ENCODE results near the gene MASP2. TPM values are rescaled to one million over a fixed set of nuclear protein-coding genes. Genes with fewer than 3 reads are reported as not detected.
A peak's percentile ranks its signal among the peaks of the same experiment; 100 is the strongest.

The MASP2 gene
- total and polyA plus RNA-seq, 11 donors: not detected

GRCh38 chr1:11059155-11059967 is 12.3 kb upstream of the MASP2 start:
- TF ChIP-seq POLR2A (IDR thresholded peaks at IDR 0.05) (no peak), CTCF (IDR thresholded peaks at IDR 0.05) (no peak)
- Histone ChIP-seq H3K4me1 (peaks cover 0 to 29% (median 16%) of the 10 kb centered on the region in 12 donors), H3K27me3 (no peaks in the 10 kb centered on the region), H3K27ac (peak overlapping the region in 9 of 12 donors; percentile 9 to 77 (median 64)), H3K36me3 (peaks cover 0 to 47% (median 31%) of the 10 kb centered on the region in 9 donors), H3K4me3 (peak overlapping the region; percentile 71 to 99 (median 94)), H3K9me3 (no peaks in the 10 kb centered on the region)
- DNase-seq (no peak), ATAC-seq (no peak)
- intact Hi-C loops (cut with DNase I): no loop called here
- 3 to 12% (median 4%) methylated on average over 11 to 72 of the region's 72 CpGs for WGBS, 4 donors

- ATAC-seq: no peak
- peak overlapping the region in 10 of 12 donors; percentile 71 to 99 (median 95) for H3K4me3 ChIP-seq
- H3K27me3 ChIP-seq: no peaks in the 10 kb centered on the region
- 65 to 71% (median 66%) methylated on average over 21 to 28 of the region's 28 CpGs for WGBS, 4 donors
- intact Hi-C loops (cut with DNase I): no loop called here
- peak overlapping the region in 2 of 12 donors; percentile 64 to 77 for H3K27ac ChIP-seq
- peaks cover 0 to 44% (median 30%) of the 10 kb centered on the region in 9 donors for H3K36me3 ChIP-seq
- TF ChIP-seq CTCF (IDR thresholded peaks at IDR 0.05): no peak
- no peak for TF ChIP-seq POLR2A (IDR thresholded peaks at IDR 0.05)
- no peak for DNase-seq
- H3K4me1 ChIP-seq: peaks cover 0 to 29% (median 16%) of the 10 kb centered on the region in 12 donors
- H3K9me3 ChIP-seq: no peaks in the 10 kb centered on the region
Measured at GRCh38 chr1:11058595-11059154, 11.6 kb upstream of the MASP2 start.

- peaks cover 0 to 39% (median 26%) of the 10 kb centered on the region in 9 donors for H3K36me3 ChIP-seq
- intact Hi-C loops (cut with DNase I): no loop called here
- ATAC-seq (no peak), DNase-seq (no peak)
- TF ChIP-seq CTCF (IDR thresholded peaks at IDR 0.05) (no peak), POLR2A (IDR thresholded peaks at IDR 0.05) (no peak)
- no peak overlapping the region for H3K4me3 ChIP-seq
- 96 to 97% (median 97%) methylated on average over 9 to 14 of the region's 14 CpGs for WGBS, 4 donors
- no peak overlapping the region for H3K27ac ChIP-seq
- no peaks in the 10 kb centered on the region for H3K9me3 ChIP-seq
- H3K27me3 ChIP-seq: no peaks in the 10 kb centered on the region
- H3K4me1 ChIP-seq: peaks cover 0 to 29% (median 16%) of the 10 kb centered on the region in 12 donors
Measured at GRCh38 chr1:11058026-11058425, 11.0 kb upstream of the MASP2 start.

- Histone ChIP-seq H3K9me3 (no peaks in the 10 kb centered on the region), H3K4me3 (no peak overlapping the region), H3K27me3 (peaks cover 0 to 4% (median 0%) of the 10 kb centered on the region in 9 donors), H3K4me1 (peaks cover 0 to 29% (median 16%) of the 10 kb centered on the region in 12 donors), H3K27ac (no peak overlapping the region), H3K36me3 (peaks cover 0 to 39% (median 26%) of the 10 kb centered on the region in 9 donors)
- intact Hi-C loops (cut with DNase I): no loop called here
- TF ChIP-seq POLR2A (IDR thresholded peaks at IDR 0.05) (no peak), CTCF (IDR thresholded peaks at IDR 0.05) (no peak)
- no peak for DNase-seq
- WGBS, 4 donors: 90 to 96% (median 95%) methylated on average over 8 of the region's 8 CpGs
- ATAC-seq: no peak
Measured at GRCh38 chr1:11057477-11057876, 10.4 kb upstream of the MASP2 start.
